ENCODE results near the gene URB1.
"Not testable (repeated sequence)": the region's sequence is repeated elsewhere in the genome, so short reads cannot be mapped to it uniquely, and the experiment has no call there.

The URB1 gene

DNA sequence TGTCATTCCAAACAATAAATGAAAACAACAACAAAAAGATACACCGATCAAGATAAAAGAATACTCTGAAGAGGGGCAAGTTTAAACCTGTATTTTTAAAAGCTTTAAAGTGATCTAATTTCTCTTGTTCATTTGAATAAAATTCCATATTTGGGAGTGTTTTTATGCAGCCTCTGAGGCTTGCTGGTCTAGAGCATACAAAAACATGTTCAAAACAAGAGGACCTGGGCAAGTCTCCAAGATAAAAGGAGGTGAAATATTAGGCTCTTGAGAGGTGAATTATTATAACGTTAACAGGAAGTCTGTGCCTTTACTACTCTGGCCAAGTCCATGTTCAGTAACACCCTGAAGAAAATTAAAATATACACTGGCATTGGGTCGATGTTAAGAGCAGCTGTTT is 20.1 kb downstream of the URB1 start:
- Histone ChIP-seq H3K9ac (ENCODE audit: low read depth, low read length, poor library complexity) (no peak overlapping the region), H2AFZ (ENCODE audit: low read length) (no peak overlapping the region), H3K4me1 (ENCODE audit: control insufficient read depth in 2 of 2, insufficient read depth in 1 of 2, low read depth in 1 of 2, low read length in 2 of 2) (no peaks in the 10 kb centered on the region), H3K18ac (ENCODE audit: low read length) (no peak overlapping the region), H3K23ac (ENCODE audit: low read depth, low read length, poor library complexity) (no peak overlapping the region), H3K4me2 (ENCODE audit: insufficient read depth, low read length, poor library complexity, severe bottlenecking) (no peak overlapping the region), H4K91ac (ENCODE audit: low read depth, low read length, poor library complexity) (no peak overlapping the region), H3K79me1 (ENCODE audit: low read depth, low read length) (no peaks in the 10 kb centered on the region), H3K4me3 (ENCODE audit: low read length in 2 of 2) (no peak overlapping the region), H3K27me3 (ENCODE audit: control insufficient read depth in 3 of 3, insufficient read depth in 3 of 3, low read depth in 1 of 3, low read length in 3 of 3) (no peaks in the 10 kb centered on the region), H3K36me3 (replicated peaks in 1 of 2; ENCODE audit: control insufficient read depth in 2 of 2, insufficient read depth in 2 of 2, low read length in 2 of 2) (peaks cover 19 to 97% of the 10 kb centered on the region in 2 donors), H2BK12ac (ENCODE audit: low read length) (no peak overlapping the region), H2BK120ac (ENCODE audit: low read depth, low read length) (no peak overlapping the region), H3K14ac (ENCODE audit: low read length) (no peak overlapping the region), H2AK5ac (ENCODE audit: low read depth, low read length) (no peak overlapping the region), H4K8ac (ENCODE audit: low read depth, low read length) (no peak overlapping the region), H2BK5ac (ENCODE audit: low read length) (no peak overlapping the region), H2BK15ac (ENCODE audit: low read length) (no peak overlapping the region), H3K9me3 (replicated peaks in 1 of 2; ENCODE audit: control insufficient read depth in 2 of 2, insufficient read depth in 1 of 2, low read depth in 1 of 2, low read length in 2 of 2) (no peaks in the 10 kb centered on the region), H3K4ac (ENCODE audit: low read length) (no peak overlapping the region), H3K27ac (replicated peaks; ENCODE audit: low read length) (no peak overlapping the region)
- DNase-seq (ENCODE audit: low spot score) = no peak
- no CpG with 5 or more reads among the region's 3 CpGs for WGBS, 2 donors (ENCODE audit: extremely low coverage in 2 of 2, insufficient read length in 2 of 2, insufficient replicate concordance in 1 of 2)

DNA sequence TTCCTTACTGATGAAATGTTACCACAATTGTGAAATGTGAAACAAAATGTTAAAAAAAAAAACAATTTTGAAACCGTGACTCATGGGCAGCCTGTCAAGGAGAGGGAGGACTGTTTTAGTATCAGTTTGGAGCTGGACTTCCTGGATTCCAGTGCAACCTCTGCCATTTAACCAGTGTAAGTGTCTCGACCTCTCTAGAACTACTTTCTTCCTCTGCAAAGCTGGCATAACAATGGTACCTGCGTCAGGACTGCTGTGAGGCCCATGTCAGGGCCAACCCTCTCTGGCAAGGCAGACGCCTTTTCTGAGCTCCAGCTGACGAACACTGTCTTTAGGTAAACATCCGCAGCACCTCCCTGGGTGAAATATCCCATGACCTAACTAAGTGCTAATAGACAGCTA is 20.9 kb downstream of the URB1 start:
- H3K36me3 ChIP-seq (replicated peaks in 1 of 2; ENCODE audit: control insufficient read depth in 2 of 2, insufficient read depth in 2 of 2, low read length in 2 of 2) = peaks cover 18 to 97% of the 10 kb centered on the region in 2 donors
- H3K4me3 ChIP-seq (ENCODE audit: low read length in 2 of 2) = no peak overlapping the region
- no peak overlapping the region for H2BK15ac ChIP-seq (ENCODE audit: low read length)
- no peak overlapping the region for H3K14ac ChIP-seq (ENCODE audit: low read length)
- H3K18ac ChIP-seq (ENCODE audit: low read length) = no peak overlapping the region
- H3K9me3 ChIP-seq (replicated peaks in 1 of 2; ENCODE audit: control insufficient read depth in 2 of 2, insufficient read depth in 1 of 2, low read depth in 1 of 2, low read length in 2 of 2) = no peaks in the 10 kb centered on the region
- H3K4ac ChIP-seq (ENCODE audit: low read length) = no peak overlapping the region
- H2AFZ ChIP-seq (ENCODE audit: low read length) = no peak overlapping the region
- no peaks in the 10 kb centered on the region for H3K4me1 ChIP-seq (ENCODE audit: control insufficient read depth in 2 of 2, insufficient read depth in 1 of 2, low read depth in 1 of 2, low read length in 2 of 2)
- H3K4me2 ChIP-seq (ENCODE audit: insufficient read depth, low read length, poor library complexity, severe bottlenecking) = no peak overlapping the region
- no peak overlapping the region for H2AK5ac ChIP-seq (ENCODE audit: low read depth, low read length)
- H3K79me1 ChIP-seq (ENCODE audit: low read depth, low read length) = no peaks in the 10 kb centered on the region
- no peak for DNase-seq (ENCODE audit: low spot score)
- no peak overlapping the region for H3K9ac ChIP-seq (ENCODE audit: low read depth, low read length, poor library complexity)
- no peak overlapping the region for H3K27ac ChIP-seq (replicated peaks; ENCODE audit: low read length)
- H3K27me3 ChIP-seq (ENCODE audit: control insufficient read depth in 3 of 3, insufficient read depth in 3 of 3, low read depth in 1 of 3, low read length in 3 of 3) = no peaks in the 10 kb centered on the region
- H3K23ac ChIP-seq (ENCODE audit: low read depth, low read length, poor library complexity) = no peak overlapping the region
- H2BK12ac ChIP-seq (ENCODE audit: low read length) = no peak overlapping the region
- H2BK5ac ChIP-seq (ENCODE audit: low read length) = no peak overlapping the region
- H2BK120ac ChIP-seq (ENCODE audit: low read depth, low read length) = no peak overlapping the region
- WGBS, 2 donors (ENCODE audit: extremely low coverage in 2 of 2, insufficient read length in 2 of 2, insufficient replicate concordance in 1 of 2) = no CpG with 5 or more reads among the region's 6 CpGs
- H4K8ac ChIP-seq (ENCODE audit: low read depth, low read length) = no peak overlapping the region
- no peak overlapping the region for H4K91ac ChIP-seq (ENCODE audit: low read depth, low read length, poor library complexity)

DNA sequence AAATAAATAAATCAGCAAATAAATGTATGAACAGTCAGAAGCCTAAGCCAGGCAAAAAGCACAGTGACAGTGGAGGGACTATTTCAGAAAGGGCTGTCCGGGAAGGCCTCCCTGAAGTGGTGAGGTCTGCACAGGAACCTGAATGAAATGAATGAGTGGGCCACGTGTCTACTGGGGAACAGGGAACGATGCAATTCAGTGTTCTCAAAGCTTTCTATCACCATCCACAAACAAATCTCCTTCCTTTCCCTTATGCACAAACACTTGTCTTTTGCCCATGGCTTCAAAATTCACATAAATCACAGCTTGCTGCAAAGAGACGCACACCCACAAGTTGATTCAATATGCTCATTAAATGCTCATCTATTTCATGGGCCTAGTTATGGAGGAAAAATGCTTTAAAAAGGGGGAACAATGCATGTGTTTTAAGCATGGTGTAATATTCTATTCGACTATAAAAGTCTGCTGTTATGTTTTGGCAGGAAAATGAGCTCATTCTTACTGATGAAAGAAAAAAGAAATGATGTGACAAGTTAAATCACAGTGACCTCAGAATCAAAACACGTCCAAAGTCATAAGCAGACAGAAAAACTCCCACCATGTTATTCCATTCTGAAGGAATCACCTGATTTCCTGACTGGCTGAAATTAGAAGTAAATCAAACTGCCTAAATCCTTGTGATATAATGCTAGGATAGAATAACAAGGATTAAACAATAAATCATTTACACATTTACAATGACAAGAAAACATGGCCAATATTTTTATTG is 21.6 kb downstream of the URB1 start:
- Histone ChIP-seq H4K8ac (ENCODE audit: low read depth, low read length) (no peak overlapping the region), H3K27ac (replicated peaks; ENCODE audit: low read length) (no peak overlapping the region), H3K36me3 (replicated peaks in 1 of 2; ENCODE audit: control insufficient read depth in 2 of 2, insufficient read depth in 2 of 2, low read length in 2 of 2) (peaks cover 21 to 97% of the 10 kb centered on the region in 2 donors), H4K91ac (ENCODE audit: low read depth, low read length, poor library complexity) (no peak overlapping the region), H3K4me1 (ENCODE audit: control insufficient read depth in 2 of 2, insufficient read depth in 1 of 2, low read depth in 1 of 2, low read length in 2 of 2) (no peaks in the 10 kb centered on the region), H2BK15ac (ENCODE audit: low read length) (no peak overlapping the region), H3K27me3 (ENCODE audit: control insufficient read depth in 3 of 3, insufficient read depth in 3 of 3, low read depth in 1 of 3, low read length in 3 of 3) (no peaks in the 10 kb centered on the region), H3K18ac (ENCODE audit: low read length) (no peak overlapping the region), H2AFZ (ENCODE audit: low read length) (no peak overlapping the region), H3K9ac (ENCODE audit: low read depth, low read length, poor library complexity) (no peak overlapping the region), H2AK5ac (ENCODE audit: low read depth, low read length) (no peak overlapping the region), H2BK5ac (ENCODE audit: low read length) (no peak overlapping the region), H3K4me2 (ENCODE audit: insufficient read depth, low read length, poor library complexity, severe bottlenecking) (no peak overlapping the region), H3K23ac (ENCODE audit: low read depth, low read length, poor library complexity) (no peak overlapping the region), H3K4ac (ENCODE audit: low read length) (no peak overlapping the region), H3K9me3 (replicated peaks in 1 of 2; ENCODE audit: control insufficient read depth in 2 of 2, insufficient read depth in 1 of 2, low read depth in 1 of 2, low read length in 2 of 2) (no peaks in the 10 kb centered on the region), H3K14ac (ENCODE audit: low read length) (no peak overlapping the region), H2BK120ac (ENCODE audit: low read depth, low read length) (no peak overlapping the region), H3K79me1 (ENCODE audit: low read depth, low read length) (no peaks in the 10 kb centered on the region), H3K4me3 (ENCODE audit: low read length in 2 of 2) (no peak overlapping the region), H2BK12ac (ENCODE audit: low read length) (no peak overlapping the region)
- no CpG with 5 or more reads among the region's 6 CpGs for WGBS, 2 donors (ENCODE audit: extremely low coverage in 2 of 2, insufficient read length in 2 of 2, insufficient replicate concordance in 1 of 2)
- no peak for DNase-seq (ENCODE audit: low spot score)

DNA sequence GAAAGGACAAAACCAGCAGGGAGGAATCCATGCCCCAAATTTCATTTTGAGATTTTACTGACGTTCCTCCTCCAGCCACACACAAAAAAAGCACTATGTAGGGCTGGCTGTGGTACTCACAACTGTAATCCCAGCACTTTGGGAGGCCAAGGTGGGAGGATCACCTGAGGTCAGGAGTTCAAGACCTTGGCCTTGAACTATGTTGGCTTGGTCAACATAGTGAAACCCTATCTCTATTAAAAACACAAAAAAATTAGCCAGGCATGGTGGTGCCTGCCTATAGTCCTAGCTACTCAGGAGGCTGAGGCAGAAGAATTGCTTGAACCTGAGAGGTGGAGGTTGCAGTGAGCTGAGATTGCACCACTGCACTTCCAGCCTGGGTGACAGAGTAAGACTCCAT is 23.9 kb downstream of the URB1 start:
- H3K9me3 ChIP-seq (replicated peaks in 1 of 2; ENCODE audit: control insufficient read depth in 2 of 2, insufficient read depth in 1 of 2, low read depth in 1 of 2, low read length in 2 of 2); H3K4me2 ChIP-seq (ENCODE audit: insufficient read depth, low read length, poor library complexity, severe bottlenecking); H2AK5ac ChIP-seq (ENCODE audit: low read depth, low read length); H3K18ac ChIP-seq (ENCODE audit: low read length); H2BK5ac ChIP-seq (ENCODE audit: low read length); H2BK12ac ChIP-seq (ENCODE audit: low read length); H3K4ac ChIP-seq (ENCODE audit: low read length); H3K14ac ChIP-seq (ENCODE audit: low read length); H3K27ac ChIP-seq (replicated peaks; ENCODE audit: low read length); H4K91ac ChIP-seq (ENCODE audit: low read depth, low read length, poor library complexity); H3K4me3 ChIP-seq (ENCODE audit: low read length in 2 of 2); H3K23ac ChIP-seq (ENCODE audit: low read depth, low read length, poor library complexity); H3K27me3 ChIP-seq (ENCODE audit: control insufficient read depth in 3 of 3, insufficient read depth in 3 of 3, low read depth in 1 of 3, low read length in 3 of 3); H3K4me1 ChIP-seq (ENCODE audit: control insufficient read depth in 2 of 2, insufficient read depth in 1 of 2, low read depth in 1 of 2, low read length in 2 of 2); H2BK15ac ChIP-seq (ENCODE audit: low read length); DNase-seq (ENCODE audit: low spot score); H3K79me1 ChIP-seq (ENCODE audit: low read depth, low read length); H2AFZ ChIP-seq (ENCODE audit: low read length); H3K9ac ChIP-seq (ENCODE audit: low read depth, low read length, poor library complexity); H4K8ac ChIP-seq (ENCODE audit: low read depth, low read length); H2BK120ac ChIP-seq (ENCODE audit: low read depth, low read length): not testable (repeated sequence)
- peaks cover 30 to 96% of the 10 kb centered on the region in 2 donors for H3K36me3 ChIP-seq (replicated peaks in 1 of 2; ENCODE audit: control insufficient read depth in 2 of 2, insufficient read depth in 2 of 2, low read length in 2 of 2)
- no CpG with 5 or more reads among the region's 1 CpG for WGBS, 2 donors (ENCODE audit: extremely low coverage in 2 of 2, insufficient read length in 2 of 2, insufficient replicate concordance in 1 of 2)

All from neuronal stem cell (in vitro differentiated cells).